NOMO-1 (cell line): ENCODE measurements around the gene PPME1.

ENCODE experiments used
- DNase-seq, 2 experiments: peaks; one replicate each; lab custom pipeline; 2025; ENCODE audit not compliant: unreplicated experiment in 2 of 2; lab: John Stamatoyannopoulos, UW

Gene PPME1

GRCh38 chr11:74278103-74278502, 107.0 kb downstream of the PPME1 start:
- DNase-seq, result no peak

- no peak for DNase-seq
Observed at GRCh38 chr11:74278721-74279161, 107.7 kb downstream of the PPME1 start.

- no peak for DNase-seq
Observed at GRCh38 chr11:74279256-74279655, 108.2 kb downstream of the PPME1 start.

- no peak for DNase-seq
Observed at GRCh38 chr11:74280494-74280893, 109.4 kb downstream of the PPME1 start.

- DNase-seq, result no peak
Observed at GRCh38 chr11:74282421-74282820, 111.3 kb downstream of the PPME1 start.

- no peak for DNase-seq
Observed at GRCh38 chr11:74282914-74283371, 111.9 kb downstream of the PPME1 start.

DNA sequence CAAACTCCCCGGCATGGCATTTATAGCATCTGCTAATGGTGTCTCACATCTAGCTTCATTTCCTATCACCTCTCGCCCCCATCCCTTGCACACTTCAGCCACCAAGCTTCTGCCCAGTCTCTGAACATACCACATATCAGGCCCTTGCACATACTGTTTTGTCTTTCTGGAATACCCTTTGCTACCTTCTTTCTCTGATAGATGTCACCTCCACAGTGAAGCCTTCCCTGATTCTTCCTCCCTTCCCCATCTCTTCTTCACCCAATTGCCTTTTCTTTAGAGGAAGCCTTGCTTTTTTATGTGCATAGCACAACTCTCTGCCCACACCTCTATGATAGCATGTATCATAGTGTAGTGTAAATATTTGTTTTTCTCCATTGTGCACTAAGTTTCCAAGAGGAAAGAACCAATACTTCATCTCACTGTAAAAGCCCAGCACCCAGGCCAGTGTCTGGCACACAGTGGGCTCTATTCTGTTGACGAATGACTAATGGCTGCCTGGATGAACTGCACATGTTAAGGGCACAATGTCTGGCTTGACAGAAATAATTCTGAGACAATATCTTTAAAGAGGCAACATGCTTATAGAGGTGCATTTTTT, 112.6 kb downstream of the PPME1 start:
- DNase-seq, result no peak

- DNase-seq, result no peak
Observed at GRCh38 chr11:74284466-74284865, 113.4 kb downstream of the PPME1 start.

DNA sequence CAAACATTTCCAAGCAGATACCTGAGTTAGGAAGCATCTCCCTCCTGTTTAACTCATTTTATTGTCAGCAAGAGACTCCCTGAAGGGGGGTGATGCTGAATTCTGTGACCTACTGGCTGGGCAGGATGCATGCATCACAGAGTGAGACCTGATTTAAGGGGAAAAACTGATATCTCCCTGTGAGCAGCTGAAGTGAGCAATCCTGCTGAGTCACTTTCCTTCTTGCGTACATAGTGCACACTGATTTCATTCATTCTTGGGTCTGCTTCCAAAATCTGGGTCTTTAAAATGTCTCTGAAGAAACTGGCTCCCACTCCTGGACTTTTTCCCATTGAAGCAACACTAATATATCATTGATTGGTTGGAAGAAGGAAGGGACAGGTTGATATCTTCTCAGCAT, 117.1 kb downstream of the PPME1 start:
- DNase-seq, result no peak

- no peak for DNase-seq
Observed at GRCh38 chr11:74288911-74289310, 117.8 kb downstream of the PPME1 start.

- no peak for DNase-seq
Observed at GRCh38 chr11:74297484-74297883, 126.4 kb downstream of the PPME1 start.

GRCh38 chr11:74299015-74299414, 127.9 kb downstream of the PPME1 start:
- DNase-seq, result no peak
